K562 (cell line): ENCODE data around the gene ZNF385C.

ENCODE experiments used
- SIN3B ChIP-seq: fragments of 450-650 bp; IDR thresholded peaks from 2 replicates; pipeline ENCODE4 v1.6.1; 2017; ENCODE audit warnings: low read depth, mild to moderate bottlenecking, moderate library complexity
- ZNF586 ChIP-seq: fragments of 450-650 bp; formaldehyde crosslinking; conservative IDR thresholded peaks from 2 replicates; pipeline ENCODE4 v1.4.0; 2020; ENCODE audit warnings: mild to moderate bottlenecking, moderate library complexity
- TF ChIP-seq, protein P1 (sequence below): sonication (generic); formaldehyde crosslinking; IDR thresholded peaks from 2 replicates; pipeline ENCODE4 v1.8.0; 2022; ENCODE audit warnings: mild to moderate bottlenecking, low read depth, missing genetic modification reagents

- no peak for TF ChIP-seq SIN3B
- TF ChIP-seq ZNF586 (CRISPR knock-in tag) = no peak
- TF ChIP-seq, protein P1, sequence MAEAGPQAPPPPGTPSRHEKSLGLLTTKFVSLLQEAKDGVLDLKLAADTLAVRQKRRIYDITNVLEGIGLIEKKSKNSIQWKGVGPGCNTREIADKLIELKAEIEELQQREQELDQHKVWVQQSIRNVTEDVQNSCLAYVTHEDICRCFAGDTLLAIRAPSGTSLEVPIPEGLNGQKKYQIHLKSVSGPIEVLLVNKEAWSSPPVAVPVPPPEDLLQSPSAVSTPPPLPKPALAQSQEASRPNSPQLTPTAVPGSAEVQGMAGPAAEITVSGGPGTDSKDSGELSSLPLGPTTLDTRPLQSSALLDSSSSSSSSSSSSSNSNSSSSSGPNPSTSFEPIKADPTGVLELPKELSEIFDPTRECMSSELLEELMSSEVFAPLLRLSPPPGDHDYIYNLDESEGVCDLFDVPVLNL (CRISPR knock-in tag) = no peak
Measured at GRCh38 chr17:41976142-41976768, 122.0 kb downstream of the ZNF385C start.
